Measurements from ENCODE around the gene ADCY2.

Gene ADCY2

GRCh38 chr5:7659420-7659819 is 263.5 kb downstream of the ADCY2 start:
- DNase-seq (ENCODE audit: low read depth in 1 of 2, low spot score in 1 of 2) = no peak

GRCh38 chr5:7662289-7662688 is 266.4 kb downstream of the ADCY2 start:
- no peak for DNase-seq (ENCODE audit: low read depth in 1 of 2, low spot score in 1 of 2)

- no peak for DNase-seq (ENCODE audit: low read depth in 1 of 2, low spot score in 1 of 2)
These were observed 267.9 kb downstream of the ADCY2 start for GRCh38 chr5:7663808-7664207.

- DNase-seq (ENCODE audit: low read depth in 1 of 2, low spot score in 1 of 2) = no peak
These were observed 268.3 kb downstream of the ADCY2 start for GRCh38 chr5:7664208-7664607.

- DNase-seq (ENCODE audit: low read depth in 1 of 2, low spot score in 1 of 2) = no peak
These were observed 271.4 kb downstream of the ADCY2 start for GRCh38 chr5:7667216-7667767.

GRCh38 chr5:7668161-7668560 is 272.2 kb downstream of the ADCY2 start:
- no peak for DNase-seq (ENCODE audit: low read depth in 1 of 2, low spot score in 1 of 2)

GRCh38 chr5:7668627-7669026 is 272.7 kb downstream of the ADCY2 start:
- no peak for DNase-seq (ENCODE audit: low read depth in 1 of 2, low spot score in 1 of 2)

GRCh38 chr5:7671381-7671993 is 275.5 kb downstream of the ADCY2 start:
- no peak for DNase-seq (ENCODE audit: low read depth in 1 of 2, low spot score in 1 of 2)

GRCh38 chr5:7673658-7674057 is 277.7 kb downstream of the ADCY2 start:
- DNase-seq (ENCODE audit: low read depth in 1 of 2, low spot score in 1 of 2) = no peak

GRCh38 chr5:7676455-7676854 is 280.5 kb downstream of the ADCY2 start:
- no peak for DNase-seq (ENCODE audit: low read depth in 1 of 2, low spot score in 1 of 2)

GRCh38 chr5:7678030-7678429 is 282.1 kb downstream of the ADCY2 start:
- DNase-seq (ENCODE audit: low read depth in 1 of 2, low spot score in 1 of 2) = no peak

GRCh38 chr5:7679663-7680062 is 283.7 kb downstream of the ADCY2 start:
- no peak for DNase-seq (ENCODE audit: low read depth in 1 of 2, low spot score in 1 of 2)

- no peak for DNase-seq (ENCODE audit: low read depth in 1 of 2, low spot score in 1 of 2)
These were observed 284.3 kb downstream of the ADCY2 start for GRCh38 chr5:7680260-7680659.

GRCh38 chr5:7682379-7682778 is 286.4 kb downstream of the ADCY2 start:
- no peak for DNase-seq (ENCODE audit: low read depth in 1 of 2, low spot score in 1 of 2)

- no peak for DNase-seq (ENCODE audit: low read depth in 1 of 2, low spot score in 1 of 2)
These were observed 287.8 kb downstream of the ADCY2 start for GRCh38 chr5:7683753-7684152.

- DNase-seq (ENCODE audit: low read depth in 1 of 2, low spot score in 1 of 2) = no peak
These were observed 288.9 kb downstream of the ADCY2 start for GRCh38 chr5:7684826-7685225.

- DNase-seq (ENCODE audit: low read depth in 1 of 2, low spot score in 1 of 2) = no peak
These were observed 290.9 kb downstream of the ADCY2 start for GRCh38 chr5:7686794-7687193.

GRCh38 chr5:7690557-7690956 is 294.6 kb downstream of the ADCY2 start:
- DNase-seq (ENCODE audit: low read depth in 1 of 2, low spot score in 1 of 2) = no peak

- DNase-seq (ENCODE audit: low read depth in 1 of 2, low spot score in 1 of 2) = no peak
These were observed 309.3 kb downstream of the ADCY2 start for GRCh38 chr5:7705261-7705660.

GRCh38 chr5:7705736-7706135 is 309.8 kb downstream of the ADCY2 start:
- no peak for DNase-seq (ENCODE audit: low read depth in 1 of 2, low spot score in 1 of 2)

GRCh38 chr5:7706256-7706655 is 310.3 kb downstream of the ADCY2 start:
- no peak for DNase-seq (ENCODE audit: low read depth in 1 of 2, low spot score in 1 of 2)

GRCh38 chr5:7714119-7714518 is 318.2 kb downstream of the ADCY2 start:
- no peak for DNase-seq (ENCODE audit: low read depth in 1 of 2, low spot score in 1 of 2)

GRCh38 chr5:7714697-7715096 is 318.8 kb downstream of the ADCY2 start:
- DNase-seq (ENCODE audit: low read depth in 1 of 2, low spot score in 1 of 2) = no peak
